Measurements from ENCODE around the gene SCYGR2. TPM values are rescaled to one million over a fixed set of nuclear protein-coding genes. Genes with fewer than 3 reads are reported as not detected.

SCYGR2 gene
- polyA plus RNA-seq, 2 donors = not detected

- H3K36me3 ChIP-seq (ENCODE audit: control insufficient read depth in 2 of 2, insufficient read depth in 2 of 2, low read length in 1 of 2) = no peaks in the 10 kb centered on the region
- H3K9me3 ChIP-seq (ENCODE audit: control insufficient read depth in 2 of 2, insufficient read depth in 1 of 2, low read depth in 1 of 2, low read length in 1 of 2) = no peaks in the 10 kb centered on the region
- H3K4me3 ChIP-seq (ENCODE audit: low read depth in 1 of 2, low read length in 2 of 2) = no peak overlapping the region
- H3K27ac ChIP-seq (ENCODE audit: low read depth in 2 of 2, low read length in 1 of 2) = no peak overlapping the region
- H3K4me1 ChIP-seq (ENCODE audit: control insufficient read depth in 2 of 2, insufficient read depth in 2 of 2, low read length in 1 of 2) = no peaks in the 10 kb centered on the region
- WGBS, 2 donors = 74 to 83% methylated on average over 5 of the region's 5 CpGs
- H3K27me3 ChIP-seq (ENCODE audit: control insufficient read depth in 1 of 2, insufficient read depth in 2 of 2, low read length in 2 of 2) = no peaks in the 10 kb centered on the region
Observed at GRCh38 chr2:227643990-227644551, 45.4 kb downstream of the SCYGR2 start.

Other genes with a start within 250 kb of the SCYGR2 start
- gene TM4SF20, start 219.6 kb upstream of the SCYGR2 start, polyA plus RNA-seq = under 1 TPM in 1 of 2 donors, not detected in 1; 0.04 TPM
- gene SCYGR1, start 210.9 kb upstream of the SCYGR2 start, polyA plus RNA-seq = not detected
- gene AGFG1, start 126.7 kb upstream of the SCYGR2 start, polyA plus RNA-seq = 10 to 100 TPM; 20.3 to 31.2 TPM
- not detected for gene SCYGR3, start 15.9 kb downstream of the SCYGR2 start, polyA plus RNA-seq
- not detected for gene SCYGR4, start 18.6 kb downstream of the SCYGR2 start, polyA plus RNA-seq
- gene SCYGR5, start 67.9 kb downstream of the SCYGR2 start, polyA plus RNA-seq = not detected
- under 1 TPM; 0.14 TPM for gene SLC19A3, start 119.1 kb downstream of the SCYGR2 start, polyA plus RNA-seq
- gene SCYGR6, start 125.9 kb downstream of the SCYGR2 start, polyA plus RNA-seq = not detected
- gene SCYGR7, start 129.4 kb downstream of the SCYGR2 start, polyA plus RNA-seq = not detected
- not detected for gene SCYGR8, start 147.0 kb downstream of the SCYGR2 start, polyA plus RNA-seq
- 10 to 100 TPM in 1 of 2 donors, 1 to 10 TPM in 1; 8.4 to 56.3 TPM for gene CCL20, start 214.9 kb downstream of the SCYGR2 start, polyA plus RNA-seq

All from esophagus (tissue), 2 donors.